ENCODE measurements around the gene CAPRIN1.

GRCh38 chr11:34052036-34052607, 591 bp downstream of the CAPRIN1 start:
- TF ChIP-seq EZH2 (IDR thresholded peaks at IDR 0.05; ENCODE audit: insufficient read depth, poor library complexity, severe bottlenecking) (no peak), EZH2phosphoT487 (IDR thresholded peaks at IDR 0.05; ENCODE audit: insufficient read depth, low read depth) (no peak)
